ENCODE results near the gene LIN7A.

LIN7A gene

GRCh38 chr12:80763874-80764273, 173.9 kb downstream of the LIN7A start:
- Histone ChIP-seq H3K4me3 (ENCODE audit: low read length) (no peak overlapping the region), H3K79me2 (ENCODE audit: control insufficient read depth, low read length) (no peaks in the 10 kb centered on the region), H3K27ac (ENCODE audit: low read depth, low read length) (no peak overlapping the region), H3K36me3 (ENCODE audit: control insufficient read depth, low read length) (no peaks in the 10 kb centered on the region), H3K9me3 (ENCODE audit: control insufficient read depth, insufficient read depth, low read length) (no peaks in the 10 kb centered on the region), H3K27me3 (ENCODE audit: control insufficient read depth, low read length) (no peaks in the 10 kb centered on the region), H3K4me2 (ENCODE audit: low read length) (no peak overlapping the region), H4K20me1 (ENCODE audit: control insufficient read depth, insufficient read depth, low read depth, low read length) (no peaks in the 10 kb centered on the region), H3K9me2 (replicated peaks; ENCODE audit: control insufficient read depth, low read length) (no peaks in the 10 kb centered on the region), H3K4me1 (ENCODE audit: control insufficient read depth, low read length) (peaks cover 35% of the 10 kb centered on the region), H3F3A (ENCODE audit: control insufficient read depth, insufficient read depth) (no peaks in the 10 kb centered on the region)
- TF ChIP-seq CTCF (IDR thresholded peaks at IDR 0.05; ENCODE audit: low read depth, low read length, poor library complexity, severe bottlenecking) (peak; percentile 65), EZH2phosphoT487 (IDR thresholded peaks at IDR 0.05; ENCODE audit: borderline replicate concordance, low read length) (no peak)

GRCh38 chr12:80761838-80762237, 175.9 kb downstream of the LIN7A start:
- no peaks in the 10 kb centered on the region for H3F3A ChIP-seq (ENCODE audit: control insufficient read depth, insufficient read depth)
- H3K4me3 ChIP-seq (ENCODE audit: low read length) = no peak overlapping the region
- H3K4me1 ChIP-seq (ENCODE audit: control insufficient read depth, low read length) = peaks cover 23% of the 10 kb centered on the region
- no peaks in the 10 kb centered on the region for H3K27me3 ChIP-seq (ENCODE audit: control insufficient read depth, low read length)
- no peaks in the 10 kb centered on the region for H3K79me2 ChIP-seq (ENCODE audit: control insufficient read depth, low read length)
- no peaks in the 10 kb centered on the region for H3K36me3 ChIP-seq (ENCODE audit: control insufficient read depth, low read length)
- TF ChIP-seq EZH2phosphoT487 (IDR thresholded peaks at IDR 0.05; ENCODE audit: borderline replicate concordance, low read length) = no peak
- no peak for TF ChIP-seq CTCF (IDR thresholded peaks at IDR 0.05; ENCODE audit: low read depth, low read length, poor library complexity, severe bottlenecking)
- H3K27ac ChIP-seq (ENCODE audit: low read depth, low read length) = no peak overlapping the region
- H3K9me3 ChIP-seq (ENCODE audit: control insufficient read depth, insufficient read depth, low read length) = no peaks in the 10 kb centered on the region
- no peaks in the 10 kb centered on the region for H3K9me2 ChIP-seq (replicated peaks; ENCODE audit: control insufficient read depth, low read length)
- no peak overlapping the region for H3K4me2 ChIP-seq (ENCODE audit: low read length)
- no peaks in the 10 kb centered on the region for H4K20me1 ChIP-seq (ENCODE audit: control insufficient read depth, insufficient read depth, low read depth, low read length)

GRCh38 chr12:80756875-80757274, 180.9 kb downstream of the LIN7A start:
- no peaks in the 10 kb centered on the region for H3K27me3 ChIP-seq (ENCODE audit: control insufficient read depth, low read length)
- TF ChIP-seq CTCF (IDR thresholded peaks at IDR 0.05; ENCODE audit: low read depth, low read length, poor library complexity, severe bottlenecking) = no peak
- TF ChIP-seq EZH2phosphoT487 (IDR thresholded peaks at IDR 0.05; ENCODE audit: borderline replicate concordance, low read length) = no peak
- H3K9me3 ChIP-seq (ENCODE audit: control insufficient read depth, insufficient read depth, low read length) = no peaks in the 10 kb centered on the region
- H3K4me1 ChIP-seq (ENCODE audit: control insufficient read depth, low read length) = no peaks in the 10 kb centered on the region
- H3K4me3 ChIP-seq (ENCODE audit: low read length) = no peak overlapping the region
- no peak overlapping the region for H3K27ac ChIP-seq (ENCODE audit: low read depth, low read length)
- H3K4me2 ChIP-seq (ENCODE audit: low read length) = no peak overlapping the region
- H3F3A ChIP-seq (ENCODE audit: control insufficient read depth, insufficient read depth) = no peaks in the 10 kb centered on the region
- no peaks in the 10 kb centered on the region for H3K9me2 ChIP-seq (replicated peaks; ENCODE audit: control insufficient read depth, low read length)
- H3K79me2 ChIP-seq (ENCODE audit: control insufficient read depth, low read length) = no peaks in the 10 kb centered on the region
- no peaks in the 10 kb centered on the region for H3K36me3 ChIP-seq (ENCODE audit: control insufficient read depth, low read length)
- H4K20me1 ChIP-seq (ENCODE audit: control insufficient read depth, insufficient read depth, low read depth, low read length) = no peaks in the 10 kb centered on the region

GRCh38 chr12:80754274-80754673, 183.5 kb downstream of the LIN7A start:
- TF ChIP-seq EZH2phosphoT487 (IDR thresholded peaks at IDR 0.05; ENCODE audit: borderline replicate concordance, low read length) = no peak
- TF ChIP-seq CTCF (IDR thresholded peaks at IDR 0.05; ENCODE audit: low read depth, low read length, poor library complexity, severe bottlenecking) = no peak
- no peaks in the 10 kb centered on the region for H3K36me3 ChIP-seq (ENCODE audit: control insufficient read depth, low read length)
- no peaks in the 10 kb centered on the region for H4K20me1 ChIP-seq (ENCODE audit: control insufficient read depth, insufficient read depth, low read depth, low read length)
- H3K4me1 ChIP-seq (ENCODE audit: control insufficient read depth, low read length) = no peaks in the 10 kb centered on the region
- H3K9me3 ChIP-seq (ENCODE audit: control insufficient read depth, insufficient read depth, low read length) = no peaks in the 10 kb centered on the region
- H3K4me3 ChIP-seq (ENCODE audit: low read length) = no peak overlapping the region
- H3K79me2 ChIP-seq (ENCODE audit: control insufficient read depth, low read length) = no peaks in the 10 kb centered on the region
- H3K4me2 ChIP-seq (ENCODE audit: low read length) = no peak overlapping the region
- H3F3A ChIP-seq (ENCODE audit: control insufficient read depth, insufficient read depth) = no peaks in the 10 kb centered on the region
- H3K27me3 ChIP-seq (ENCODE audit: control insufficient read depth, low read length) = no peaks in the 10 kb centered on the region
- H3K27ac ChIP-seq (ENCODE audit: low read depth, low read length) = no peak overlapping the region
- no peaks in the 10 kb centered on the region for H3K9me2 ChIP-seq (replicated peaks; ENCODE audit: control insufficient read depth, low read length)

Measured in DOHH2 (cell line).